SK-N-SH (cell line): ENCODE data around the gene TTC36. TPM values are rescaled to one million over a fixed set of nuclear protein-coding genes. Genes with fewer than 3 reads are reported as not detected.

Experiments
- CTCF ChIA-PET: fragments of 300-600, 350-600 bp; formaldehyde crosslinking; extraction: SDS; loops from one replicate; lab custom pipeline; 2021; lab: Yijun Ruan, JAX
- POLR2A ChIA-PET: fragments of 350-600 bp; sonication (Branson Sonifier 250); formaldehyde crosslinking; extraction: SDS; loops from one replicate; lab custom pipeline; 2020; ENCODE audit warnings: antibody characterized with exemption, inconsistent platforms; lab: Yijun Ruan, JAX
- DNase-seq: peaks from one replicate; pipeline ENCODE4 v3.0.0; 2012
- H2AFZ ChIP-seq: fragments of 200-600 bp; sonication (generic); 2 replicates; pipeline ENCODE4 v1.8.1; 2016; ENCODE audit warnings: antibody characterized with exemption, mild to moderate bottlenecking, low read depth
- H3F3A ChIP-seq: fragments of 200-600 bp; sonication (generic); replicated peaks from 2 replicates; pipeline ENCODE3; 2016; ENCODE audit warnings: antibody characterized with exemption, mild to moderate bottlenecking; ENCODE audit not compliant: insufficient read depth
- H3K27ac ChIP-seq, 2 experiments: fragments of 200-500 bp in 1 of 2; fragments of 200-600 bp in 1 of 2; sonication (Bioruptor generic) in 1 of 2; sonication (generic), shearing (Covaris generic) in 1 of 2; 2 replicates each; pipeline versions ENCODE4 v1.5.1 to v1.6.1; 2014 to 2016; ENCODE audit warnings: low read depth in 2 of 2, inconsistent platforms in 1 of 2, low read length in 1 of 2, mild to moderate bottlenecking in 1 of 2, mixed read lengths in 1 of 2
- H3K27me3 ChIP-seq: fragments of 200-600 bp; sonication (generic), shearing (Covaris generic); 2 replicates; pipeline ENCODE4 v1.6.1; 2016; ENCODE audit warnings: mixed run types; ENCODE audit not compliant: insufficient read depth
- H3K36me3 ChIP-seq, 2 experiments: fragments of 200-500 bp in 1 of 2; fragments of 200-600 bp in 1 of 2; sonication (Bioruptor generic) in 1 of 2; sonication (generic) in 1 of 2; replicated peaks in 1 of 2; 2 replicates each; pipeline versions ENCODE3 to v1.5.1; 2014 to 2016; ENCODE audit warnings: low read length in 1 of 2, mild to moderate bottlenecking in 1 of 2; ENCODE audit not compliant: insufficient read depth in 2 of 2, control insufficient read depth in 1 of 2
- H3K4me1 ChIP-seq, 2 experiments: fragments of 200-500 bp in 1 of 2; fragments of 200-600 bp in 1 of 2; sonication (Bioruptor generic) in 1 of 2; sonication (generic), shearing (Covaris generic) in 1 of 2; 2 replicates each; pipeline versions ENCODE4 v1.5.1 to v1.6.1; 2014 to 2016; ENCODE audit warnings: low read depth in 1 of 2, low read length in 1 of 2, mixed run types in 1 of 2; ENCODE audit not compliant: insufficient read depth in 2 of 2, control insufficient read depth in 1 of 2
- H3K4me2 ChIP-seq: fragments of 200-600 bp; sonication (generic), shearing (Covaris generic); 2 replicates; pipeline ENCODE4 v1.6.1; 2017; ENCODE audit warnings: mixed run types
- H3K4me3 ChIP-seq, 2 experiments: fragments of 200-500 bp in 1 of 2; fragments of 200-600 bp in 1 of 2; sonication (Bioruptor generic) in 1 of 2; sonication (generic), shearing (Covaris generic) in 1 of 2; 2 replicates each; pipeline versions ENCODE4 v1.5.1 to v1.8.1; 2014 to 2016; ENCODE audit warnings: low read depth in 2 of 2, inconsistent platforms in 1 of 2, low read length in 1 of 2, mild to moderate bottlenecking in 1 of 2, mixed read lengths in 1 of 2, moderate library complexity in 1 of 2
- H3K79me2 ChIP-seq: fragments of 200-600 bp; sonication (generic); 2 replicates; pipeline ENCODE4 v1.8.1; 2017; ENCODE audit warnings: mild to moderate bottlenecking; ENCODE audit not compliant: insufficient read depth
- H3K9ac ChIP-seq: fragments of 200-600 bp; sonication (generic); 2 replicates; pipeline ENCODE4 v1.6.1; 2017; ENCODE audit warnings: mixed run types
- H3K9me2 ChIP-seq: fragments of 200-600 bp; sonication (generic); 2 replicates; pipeline ENCODE4 v1.6.1; 2017; ENCODE audit warnings: mixed run types
- H3K9me3 ChIP-seq: fragments of 200-600 bp; sonication (generic); 2 replicates; pipeline ENCODE4 v1.6.1; 2017; ENCODE audit warnings: mixed run types, mild to moderate bottlenecking, moderate library complexity
- H4K20me1 ChIP-seq: fragments of 200-600 bp; sonication (generic); 2 replicates; pipeline ENCODE4 v1.6.1; 2017; ENCODE audit warnings: mild to moderate bottlenecking, mixed run types; ENCODE audit not compliant: insufficient read depth
- CHD2 ChIP-seq: fragments of 150-350 bp; IDR thresholded peaks from 2 replicates; pipeline ENCODE4 v1.6.1; 2018; ENCODE audit warnings: low read length; ENCODE audit not compliant: partially characterized antibody
- CTCF ChIP-seq: fragments of 200-600 bp; sonication (generic); IDR thresholded peaks from 2 replicates; pipeline ENCODE4 v1.6.1; 2017; ENCODE audit warnings: antibody characterized with exemption, mild to moderate bottlenecking, moderate library complexity
- EP300 ChIP-seq, 2 experiments: IDR thresholded peaks; 2 replicates each; pipeline versions ENCODE4 v1.4.0 to v1.6.1; 2012; ENCODE audit warnings: borderline replicate concordance in 1 of 2, low read depth in 1 of 2, low read length in 1 of 2
- FOSL2 ChIP-seq: IDR thresholded peaks from 2 replicates; pipeline ENCODE4 v1.4.0; 2012; ENCODE audit warnings: low read depth, mild to moderate bottlenecking, moderate library complexity, borderline replicate concordance
- GABPA ChIP-seq: IDR thresholded peaks from 2 replicates; pipeline ENCODE4 v1.4.0; 2012; ENCODE audit warnings: low read depth, mild to moderate bottlenecking
- IRF3 ChIP-seq: fragments of 150-350 bp; IDR thresholded peaks from 2 replicates; pipeline ENCODE4 v1.6.1; 2016; ENCODE audit warnings: mild to moderate bottlenecking, low read depth, low read length
- JUND ChIP-seq: IDR thresholded peaks from 2 replicates; pipeline ENCODE4 v1.4.0; 2012
- MAX ChIP-seq: IDR thresholded peaks from 2 replicates; pipeline ENCODE4 v1.4.0; 2012; ENCODE audit warnings: low read depth
- MEF2A ChIP-seq: IDR thresholded peaks from 2 replicates; pipeline ENCODE4 v1.4.0; 2012; ENCODE audit warnings: low read depth, borderline replicate concordance
- MXI1 ChIP-seq: IDR thresholded peaks from 2 replicates; pipeline ENCODE4 v1.6.1; 2012; ENCODE audit warnings: mild to moderate bottlenecking, low read depth, low read length, improper control_type of control experiment
- PBX3 ChIP-seq: IDR thresholded peaks from 2 replicates; pipeline ENCODE4; 2012
- POLR2AphosphoS5 ChIP-seq: IDR thresholded peaks from 2 replicates; pipeline ENCODE4 v1.6.1; 2012; ENCODE audit warnings: low read depth, low read length
- RAD21 ChIP-seq: IDR thresholded peaks from 2 replicates; pipeline ENCODE4 v1.6.1; 2012; ENCODE audit warnings: mild to moderate bottlenecking, low read length
- RCOR1 ChIP-seq: fragments of 150-350 bp; IDR thresholded peaks from 2 replicates; pipeline ENCODE4 v1.6.1; 2017; ENCODE audit warnings: antibody characterized with exemption, low read length
- SIN3A ChIP-seq: IDR thresholded peaks from 2 replicates; pipeline ENCODE4 v1.6.1; 2012; ENCODE audit warnings: low read depth, mild to moderate bottlenecking, low read length, moderate library complexity, borderline replicate concordance
- TAF1 ChIP-seq: IDR thresholded peaks from 2 replicates; pipeline ENCODE4 v1.6.1; 2012; ENCODE audit warnings: low read depth, mild to moderate bottlenecking, low read length, moderate library complexity, borderline replicate concordance
- TEAD4 ChIP-seq: IDR thresholded peaks from 2 replicates; pipeline ENCODE4 v1.4.0; 2012; ENCODE audit warnings: mild to moderate bottlenecking, borderline replicate concordance; ENCODE audit not compliant: insufficient read depth
- USF1 ChIP-seq: IDR thresholded peaks from 2 replicates; pipeline ENCODE4 v1.4.0; 2012; ENCODE audit warnings: low read depth, borderline replicate concordance
- YY1 ChIP-seq: IDR thresholded peaks from 2 replicates; pipeline ENCODE4 v1.4.0; 2012; ENCODE audit warnings: low read depth, mild to moderate bottlenecking
- WGBS: methylation state at CpG from one replicate; pipeline ENCODE4 v1.1.6; 2017; ENCODE audit warnings: low lambda C conversion rate; 5-methylcytosine and 5-hydroxymethylcytosine counted together
- polyA plus RNA-seq, 3 experiments: library from polyadenylated mRNA; depleted of rRNA; stranded (reverse); fragments of >200 nt; gene quantifications; 2 replicates each; pipeline ENCODE4 v1.2.3, GENCODE V29; 2012

TTC36 gene
- polyA plus RNA-seq, 1 of the 3 experiments (the other 2 are of a cell fraction): 0.18 TPM

GRCh38 chr11:118544647-118545010 is 17.4 kb downstream of the TTC36 start:
- Histone ChIP-seq H3K9me3 (no peaks in the 10 kb centered on the region), H3K27ac (no peak overlapping the region), H3F3A (peaks cover 3% of the 10 kb centered on the region), H3K4me2 (no peak overlapping the region), H2AFZ (no peak overlapping the region), H3K4me3 (no peak overlapping the region), H3K79me2 (no peaks in the 10 kb centered on the region), H3K4me1 (no peaks in the 10 kb centered on the region)
- WGBS: 51% methylated on average over 3 of the region's 3 CpGs
- DNase-seq: no peak
- ChIA-PET CTCF (interaction anchor here (1.1 kb wide), 1 partner anchor 9 kb away, joined by 3 read pairs; no protein-coding TSS in a partner anchor), POLR2A (interaction anchor here (0.6 to 1.4 kb wide), 2 partner anchors 109 to 1952 kb away, joined by 3 to 4 read pairs; partner anchors contain the start of gene KMT2A)
- TF ChIP-seq PBX3: no peak
- TF ChIP-seq YY1: no peak
- TF ChIP-seq JUND: no peak
- TF ChIP-seq SIN3A: no peak
- no peak for TF ChIP-seq EP300 (IDR thresholded peaks at IDR 0.05; ENCODE audit: borderline replicate concordance in 1 of 2, low read depth in 1 of 2, low read length in 1 of 2)
- TF ChIP-seq, all 33 proteins: peak for 0
- Histone ChIP-seq H3K9ac (no peak overlapping the region), H3K27me3 (no peaks in the 10 kb centered on the region), H4K20me1 (no peaks in the 10 kb centered on the region), H3K9me2 (no peaks in the 10 kb centered on the region), H3K36me3 (peaks cover 4 to 5% of the 10 kb centered on the region in 2 experiments)

GRCh38 chr11:118545533-118545932 is 18.3 kb downstream of the TTC36 start:
- Histone ChIP-seq H3K4me3 (no peak overlapping the region), H2AFZ (no peak overlapping the region), H3K27me3 (no peaks in the 10 kb centered on the region), H3K4me1 (no peaks in the 10 kb centered on the region), H3F3A (peaks cover 3% of the 10 kb centered on the region), H3K9me2 (no peaks in the 10 kb centered on the region), H3K4me2 (no peak overlapping the region), H3K79me2 (no peaks in the 10 kb centered on the region), H4K20me1 (no peaks in the 10 kb centered on the region), H3K27ac (no peak overlapping the region), H3K36me3 (peaks cover 4 to 5% of the 10 kb centered on the region in 2 experiments), H3K9me3 (no peaks in the 10 kb centered on the region), H3K9ac (no peak overlapping the region)
- 68% methylated on average over 5 of the region's 5 CpGs for WGBS
- ChIA-PET POLR2A (interaction anchor here (1.4 kb wide), 1 partner anchor 110 kb away, joined by 4 read pairs; the partner anchor contains the start of gene KMT2A), CTCF (no interaction called here)
- TF ChIP-seq CTCF (no peak), IRF3 (no peak), MAX (no peak), MEF2A (no peak), TAF1 (no peak), POLR2AphosphoS5 (no peak), PBX3 (no peak), RCOR1 (no peak), USF1 (no peak), FOSL2 (no peak), MXI1 (no peak), RAD21 (no peak), TEAD4 (no peak), CHD2 (no peak), GABPA (no peak), YY1 (no peak)
- no peak for DNase-seq
